ENCODE measurements around the gene TM9SF4.

Gene TM9SF4

DNA sequence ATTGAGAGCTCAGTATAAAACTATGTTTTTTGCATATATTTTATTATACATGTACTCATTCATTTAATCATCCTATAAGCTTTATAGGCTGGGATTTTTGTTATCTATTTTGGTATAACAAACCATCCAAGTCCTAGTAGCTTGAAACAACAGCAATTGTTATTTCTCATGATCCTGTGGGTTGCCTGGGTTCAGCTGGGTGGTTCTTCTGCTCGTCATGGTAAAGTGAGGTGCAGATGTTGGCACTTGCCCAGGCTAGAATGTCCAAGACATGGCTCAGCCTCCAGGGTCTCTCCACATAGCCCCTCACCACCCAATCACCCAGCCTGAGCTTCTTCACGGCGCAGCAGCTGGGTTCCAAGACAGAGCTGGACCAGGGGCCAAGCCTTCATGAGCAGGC is 20.8 kb upstream of the TM9SF4 start:
- Histone ChIP-seq H3K36me3 (ENCODE audit: control insufficient read depth in 5 of 5, insufficient read depth in 5 of 5, low read length in 5 of 5) (peaks cover 0 to 42% (median 5%) of the 10 kb centered on the region in 5 donors), H3K27ac (ENCODE audit: low read depth, low read length) (no peak overlapping the region), H3K9ac (ENCODE audit: low read length in 5 of 5) (no peak overlapping the region), H3K27me3 (ENCODE audit: control insufficient read depth in 5 of 5, insufficient read depth in 4 of 5, low read length in 5 of 5) (peaks cover 0 to 7% (median 2%) of the 10 kb centered on the region in 5 donors), H3K4me1 (ENCODE audit: control insufficient read depth in 5 of 5, insufficient read depth in 5 of 5, low read length in 5 of 5) (peaks cover 0 to 4% (median 0%) of the 10 kb centered on the region in 5 donors), H3K4me3 (ENCODE audit: low read depth in 1 of 5, low read length in 5 of 5) (no peak overlapping the region), H3K9me3 (ENCODE audit: control insufficient read depth in 5 of 5, low read length in 5 of 5) (peaks cover 0 to 3% (median 0%) of the 10 kb centered on the region in 5 donors)

DNA sequence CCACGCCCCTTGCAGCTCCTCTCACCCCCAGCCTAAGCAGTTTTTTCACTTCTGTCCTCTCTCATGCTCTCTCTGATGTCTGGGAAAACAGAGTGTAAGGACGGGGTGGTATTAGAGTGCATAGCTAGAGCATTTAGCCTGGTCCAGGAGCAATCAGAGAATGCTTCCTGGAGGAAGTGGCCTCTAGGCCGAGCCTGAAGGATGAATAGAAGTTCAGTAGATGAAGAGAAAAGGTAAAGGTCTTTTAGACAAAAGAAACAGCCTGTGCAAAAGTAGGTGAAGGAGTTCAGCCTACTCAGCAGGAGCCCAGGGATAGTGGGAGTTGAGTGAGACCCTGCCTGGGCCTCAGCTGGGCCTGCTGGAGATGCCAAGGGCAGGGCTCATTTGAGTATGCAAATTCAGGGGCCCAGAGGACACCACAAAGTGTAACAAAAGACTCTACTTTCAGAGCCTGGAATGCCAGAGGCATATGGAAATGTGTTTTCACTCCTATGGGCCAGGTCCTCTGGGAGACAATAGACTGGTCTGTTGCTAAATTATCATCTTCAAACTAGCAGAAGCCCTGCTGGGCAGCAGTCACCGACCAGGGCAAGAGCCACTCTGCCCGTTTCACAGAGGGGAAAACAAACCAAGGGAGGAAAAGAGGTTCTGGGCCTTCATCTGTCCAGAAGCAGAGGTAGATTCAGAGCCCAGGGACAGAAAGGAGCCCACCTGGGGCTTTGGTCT is 19.7 kb upstream of the TM9SF4 start:
- Histone ChIP-seq H3K4me3 (ENCODE audit: low read depth in 1 of 5, low read length in 5 of 5) (no peak overlapping the region), H3K27me3 (ENCODE audit: control insufficient read depth in 5 of 5, insufficient read depth in 4 of 5, low read length in 5 of 5) (peaks cover 0 to 4% (median 2%) of the 10 kb centered on the region in 5 donors), H3K9ac (ENCODE audit: low read length in 5 of 5) (no peak overlapping the region), H3K36me3 (ENCODE audit: control insufficient read depth in 5 of 5, insufficient read depth in 5 of 5, low read length in 5 of 5) (peaks cover 0 to 32% (median 5%) of the 10 kb centered on the region in 5 donors), H3K4me1 (ENCODE audit: control insufficient read depth in 5 of 5, insufficient read depth in 5 of 5, low read length in 5 of 5) (peaks cover 0 to 2% (median 0%) of the 10 kb centered on the region in 5 donors), H3K27ac (ENCODE audit: low read depth, low read length) (no peak overlapping the region), H3K9me3 (ENCODE audit: control insufficient read depth in 5 of 5, low read length in 5 of 5) (peaks cover 0 to 3% (median 0%) of the 10 kb centered on the region in 5 donors)

GRCh38 chr20:32091888-32092346 is 17.6 kb upstream of the TM9SF4 start:
- Histone ChIP-seq H3K27ac (ENCODE audit: low read depth, low read length) (no peak overlapping the region), H3K9ac (ENCODE audit: low read length in 5 of 5) (no peak overlapping the region), H3K9me3 (ENCODE audit: control insufficient read depth in 5 of 5, low read length in 5 of 5) (peaks cover 0 to 3% (median 0%) of the 10 kb centered on the region in 5 donors)

DNA sequence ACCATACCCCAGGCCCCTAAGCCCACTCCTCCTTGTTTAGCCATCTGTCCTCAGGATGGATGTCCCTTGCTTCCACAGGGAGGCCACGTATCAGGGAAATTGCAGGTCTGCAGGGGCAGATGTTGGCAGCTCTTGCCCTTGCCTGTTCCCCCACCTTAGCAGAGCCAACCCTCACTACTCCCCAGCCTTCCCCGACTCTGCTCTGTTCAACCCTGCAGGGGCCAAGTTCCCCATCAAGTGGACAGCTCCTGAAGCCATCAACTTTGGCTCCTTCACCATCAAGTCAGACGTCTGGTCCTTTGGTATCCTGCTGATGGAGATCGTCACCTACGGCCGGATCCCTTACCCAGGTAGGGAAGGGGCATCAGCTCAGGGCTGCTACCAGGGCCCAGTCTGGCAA is 10.7 kb upstream of the TM9SF4 start:
- no peaks in the 10 kb centered on the region for H3K4me1 ChIP-seq (ENCODE audit: control insufficient read depth in 5 of 5, insufficient read depth in 5 of 5, low read length in 5 of 5)
- H3K4me3 ChIP-seq (ENCODE audit: low read depth in 1 of 5, low read length in 5 of 5) = no peak overlapping the region
- peaks cover 0 to 32% (median 4%) of the 10 kb centered on the region in 5 donors for H3K36me3 ChIP-seq (ENCODE audit: control insufficient read depth in 5 of 5, insufficient read depth in 5 of 5, low read length in 5 of 5)

More at GRCh38 chr20:32091888-32092346, 17.6 kb upstream of the TM9SF4 start:
- H3K4me3 ChIP-seq (ENCODE audit: low read depth in 1 of 5, low read length in 5 of 5) = no peak overlapping the region
- H3K36me3 ChIP-seq (ENCODE audit: control insufficient read depth in 5 of 5, insufficient read depth in 5 of 5, low read length in 5 of 5) = peaks cover 0 to 27% (median under 1%) of the 10 kb centered on the region in 5 donors
- no peaks in the 10 kb centered on the region for H3K4me1 ChIP-seq (ENCODE audit: control insufficient read depth in 5 of 5, insufficient read depth in 5 of 5, low read length in 5 of 5)
- H3K27me3 ChIP-seq (ENCODE audit: control insufficient read depth in 5 of 5, insufficient read depth in 4 of 5, low read length in 5 of 5) = peaks cover 0 to 4% (median 0%) of the 10 kb centered on the region in 5 donors

GRCh38 chr20:32108814-32109391 is 611 bp upstream of the TM9SF4 start:
- Histone ChIP-seq H3K9me3 (ENCODE audit: control insufficient read depth in 5 of 5, low read length in 5 of 5) (no peaks in the 10 kb centered on the region), H3K4me1 (ENCODE audit: control insufficient read depth in 5 of 5, insufficient read depth in 5 of 5, low read length in 5 of 5) (peaks cover 11 to 29% (median 27%) of the 10 kb centered on the region in 5 donors), H3K9ac (ENCODE audit: low read length in 5 of 5) (peak overlapping the region in 4 of 5 donors; percentile 87 to 100 (median 98)), H3K4me3 (ENCODE audit: low read depth in 1 of 5, low read length in 5 of 5) (peak overlapping the region; percentile 84 to 100 (median 98)), H3K27me3 (ENCODE audit: control insufficient read depth in 5 of 5, insufficient read depth in 4 of 5, low read length in 5 of 5) (peaks cover 0 to under 1% (median 0%) of the 10 kb centered on the region in 5 donors), H3K36me3 (ENCODE audit: control insufficient read depth in 5 of 5, insufficient read depth in 5 of 5, low read length in 5 of 5) (peaks cover 0 to under 1% (median 0%) of the 10 kb centered on the region in 5 donors), H3K27ac (ENCODE audit: low read depth, low read length) (peak overlapping the region; percentile 99)

More for the DNA sequence above, 10.7 kb upstream of the TM9SF4 start:
- Histone ChIP-seq H3K27me3 (ENCODE audit: control insufficient read depth in 5 of 5, insufficient read depth in 4 of 5, low read length in 5 of 5) (peaks cover 5 to 12% (median 10%) of the 10 kb centered on the region in 5 donors), H3K9me3 (ENCODE audit: control insufficient read depth in 5 of 5, low read length in 5 of 5) (no peaks in the 10 kb centered on the region), H3K27ac (ENCODE audit: low read depth, low read length) (no peak overlapping the region), H3K9ac (ENCODE audit: low read length in 5 of 5) (no peak overlapping the region)

GRCh38 chr20:32110173-32110704 is 725 bp downstream of the TM9SF4 start:
- Histone ChIP-seq H3K9me3 (ENCODE audit: control insufficient read depth in 5 of 5, low read length in 5 of 5) (no peaks in the 10 kb centered on the region), H3K4me1 (ENCODE audit: control insufficient read depth in 5 of 5, insufficient read depth in 5 of 5, low read length in 5 of 5) (peaks cover 11 to 30% (median 27%) of the 10 kb centered on the region in 5 donors), H3K36me3 (ENCODE audit: control insufficient read depth in 5 of 5, insufficient read depth in 5 of 5, low read length in 5 of 5) (peaks cover 0 to 5% (median 2%) of the 10 kb centered on the region in 5 donors), H3K9ac (ENCODE audit: low read length in 5 of 5) (peak overlapping the region; percentile 87 to 100 (median 97)), H3K4me3 (ENCODE audit: low read depth in 1 of 5, low read length in 5 of 5) (peak overlapping the region; percentile 84 to 100 (median 98)), H3K27ac (ENCODE audit: low read depth, low read length) (peak overlapping the region; percentile 99), H3K27me3 (ENCODE audit: control insufficient read depth in 5 of 5, insufficient read depth in 4 of 5, low read length in 5 of 5) (no peaks in the 10 kb centered on the region)

DNA sequence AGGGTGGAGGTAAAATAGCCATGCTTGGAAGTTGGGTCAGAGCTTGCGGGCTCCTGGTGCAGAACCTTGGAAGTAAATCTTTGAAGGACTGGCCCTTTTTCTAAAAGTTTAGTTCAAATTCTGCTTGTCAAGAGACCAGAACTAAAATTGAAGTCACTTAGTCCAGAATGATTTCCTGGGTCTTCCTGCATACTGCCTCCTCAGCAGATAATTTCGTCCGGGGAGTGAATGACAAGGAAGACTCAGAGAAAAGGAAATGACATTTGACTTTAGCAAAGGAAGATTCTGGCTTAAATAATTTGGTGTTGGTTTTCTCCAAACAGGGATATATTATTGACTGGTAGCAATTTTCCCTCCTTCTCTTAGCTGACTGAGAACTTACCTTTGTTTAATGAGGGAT is 1.2 kb downstream of the TM9SF4 start:
- peak overlapping the region in 4 of 5 donors; percentile 87 to 100 (median 96) for H3K9ac ChIP-seq (ENCODE audit: low read length in 5 of 5)
- H3K27ac ChIP-seq (ENCODE audit: low read depth, low read length) = peak overlapping the region; percentile 99
- no peaks in the 10 kb centered on the region for H3K9me3 ChIP-seq (ENCODE audit: control insufficient read depth in 5 of 5, low read length in 5 of 5)
- H3K4me3 ChIP-seq (ENCODE audit: low read depth in 1 of 5, low read length in 5 of 5) = peak overlapping the region; percentile 84 to 100 (median 98)
- H3K27me3 ChIP-seq (ENCODE audit: control insufficient read depth in 5 of 5, insufficient read depth in 4 of 5, low read length in 5 of 5) = no peaks in the 10 kb centered on the region
- H3K36me3 ChIP-seq (ENCODE audit: control insufficient read depth in 5 of 5, insufficient read depth in 5 of 5, low read length in 5 of 5) = peaks cover 0 to 7% (median 4%) of the 10 kb centered on the region in 5 donors
- peaks cover 11 to 32% (median 27%) of the 10 kb centered on the region in 5 donors for H3K4me1 ChIP-seq (ENCODE audit: control insufficient read depth in 5 of 5, insufficient read depth in 5 of 5, low read length in 5 of 5)

- H3K4me3 ChIP-seq (ENCODE audit: low read depth in 1 of 5, low read length in 5 of 5) = no peak overlapping the region
- H3K27ac ChIP-seq (ENCODE audit: low read depth, low read length) = no peak overlapping the region
- H3K9ac ChIP-seq (ENCODE audit: low read length in 5 of 5) = peak overlapping the region in 4 of 5 donors; percentile 2 to 96 (median 52)
These were observed 1.7 kb downstream of the TM9SF4 start for GRCh38 chr20:32111156-32111686.

GRCh38 chr20:32111753-32112152 is 2.2 kb downstream of the TM9SF4 start:
- Histone ChIP-seq H3K27ac (ENCODE audit: low read depth, low read length) (no peak overlapping the region), H3K9ac (ENCODE audit: low read length in 5 of 5) (no peak overlapping the region), H3K4me3 (ENCODE audit: low read depth in 1 of 5, low read length in 5 of 5) (no peak overlapping the region), H3K36me3 (ENCODE audit: control insufficient read depth in 5 of 5, insufficient read depth in 5 of 5, low read length in 5 of 5) (peaks cover 0 to 7% (median 4%) of the 10 kb centered on the region in 5 donors), H3K27me3 (ENCODE audit: control insufficient read depth in 5 of 5, insufficient read depth in 4 of 5, low read length in 5 of 5) (no peaks in the 10 kb centered on the region), H3K4me1 (ENCODE audit: control insufficient read depth in 5 of 5, insufficient read depth in 5 of 5, low read length in 5 of 5) (peaks cover 11 to 35% (median 32%) of the 10 kb centered on the region in 5 donors), H3K9me3 (ENCODE audit: control insufficient read depth in 5 of 5, low read length in 5 of 5) (no peaks in the 10 kb centered on the region)

More at GRCh38 chr20:32111156-32111686, 1.7 kb downstream of the TM9SF4 start:
- Histone ChIP-seq H3K27me3 (ENCODE audit: control insufficient read depth in 5 of 5, insufficient read depth in 4 of 5, low read length in 5 of 5) (no peaks in the 10 kb centered on the region), H3K9me3 (ENCODE audit: control insufficient read depth in 5 of 5, low read length in 5 of 5) (no peaks in the 10 kb centered on the region), H3K4me1 (ENCODE audit: control insufficient read depth in 5 of 5, insufficient read depth in 5 of 5, low read length in 5 of 5) (peaks cover 11 to 32% (median 31%) of the 10 kb centered on the region in 5 donors), H3K36me3 (ENCODE audit: control insufficient read depth in 5 of 5, insufficient read depth in 5 of 5, low read length in 5 of 5) (peaks cover 0 to 7% (median 4%) of the 10 kb centered on the region in 5 donors)

Data from subcutaneous abdominal adipose tissue (tissue), 5 donors.